Erythroblast (primary cell): ENCODE data around the gene KMT5B.

Experiments
- GATA1 ChIP-seq: IDR thresholded peaks from 2 replicates; pipeline ENCODE4 v1.6.1; 2011; ENCODE audit warnings: low read depth, mild to moderate bottlenecking, control low read depth, low read length, moderate library complexity
- POLR2A ChIP-seq: IDR thresholded peaks from 2 replicates; pipeline ENCODE4 v1.6.1; 2011; ENCODE audit warnings: mild to moderate bottlenecking, low read length

- no peak for TF ChIP-seq POLR2A
- no peak for TF ChIP-seq GATA1
Observed at GRCh38 chr11:68215087-68215445, 2.0 kb upstream of the KMT5B start.
